ENCODE results near the gene RAPH1. TPM values are rescaled to one million over a fixed set of nuclear protein-coding genes. Genes with fewer than 3 reads are reported as not detected.
"Not testable (repeated sequence)": the region's sequence is repeated elsewhere in the genome, so short reads cannot be mapped to it uniquely, and the experiment has no call there.

Gene RAPH1
- total RNA-seq, 2 experiments from 2014 or later = 1.9 to 2.3 TPM

- no peak for DNase-seq
- Mint-ChIP-seq H3K9me3 (no peaks in the 10 kb centered on the region), H3K4me1 (peaks cover 5% of the 10 kb centered on the region), H3K36me3 (no peaks in the 10 kb centered on the region), H3K27ac (no peak overlapping the region), H3K27me3 (no peaks in the 10 kb centered on the region), H3K4me3 (no peak overlapping the region)
These were observed 90.4 kb downstream of the RAPH1 start for GRCh38 chr2:203444738-203445137.

DNA sequence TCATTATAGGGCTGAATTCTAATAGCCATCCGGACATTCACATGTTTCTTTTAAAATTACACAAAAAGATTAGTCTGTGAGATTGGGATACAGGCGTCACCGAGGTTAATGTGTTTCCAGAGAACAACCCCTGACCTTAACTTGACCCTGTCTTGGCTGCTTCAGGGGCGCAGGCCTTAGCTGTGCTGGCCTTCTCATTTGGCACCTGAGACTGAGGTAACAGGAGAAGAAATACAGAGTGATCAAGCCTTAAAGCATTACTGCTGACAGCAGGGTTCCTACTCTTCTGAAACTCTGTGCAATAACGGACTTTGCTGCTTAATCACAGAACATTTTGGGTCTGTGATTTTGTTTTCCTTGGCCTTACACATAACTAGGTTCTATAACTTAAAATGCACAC, 92.6 kb downstream of the RAPH1 start:
- Mint-ChIP-seq H3K4me1 (peaks cover 5% of the 10 kb centered on the region), H3K4me3 (no peak overlapping the region), H3K27me3 (no peaks in the 10 kb centered on the region), H3K27ac (no peak overlapping the region), H3K36me3 (peaks cover 2% of the 10 kb centered on the region), H3K9me3 (no peaks in the 10 kb centered on the region)
- DNase-seq = no peak

- Mint-ChIP-seq H3K9me3 (no peaks in the 10 kb centered on the region), H3K36me3 (peaks cover 2% of the 10 kb centered on the region), H3K27ac (no peak overlapping the region), H3K4me1 (peaks cover 5% of the 10 kb centered on the region), H3K4me3 (no peak overlapping the region), H3K27me3 (no peaks in the 10 kb centered on the region)
- no peak for DNase-seq
These were observed 93.6 kb downstream of the RAPH1 start for GRCh38 chr2:203441463-203441862.

DNA sequence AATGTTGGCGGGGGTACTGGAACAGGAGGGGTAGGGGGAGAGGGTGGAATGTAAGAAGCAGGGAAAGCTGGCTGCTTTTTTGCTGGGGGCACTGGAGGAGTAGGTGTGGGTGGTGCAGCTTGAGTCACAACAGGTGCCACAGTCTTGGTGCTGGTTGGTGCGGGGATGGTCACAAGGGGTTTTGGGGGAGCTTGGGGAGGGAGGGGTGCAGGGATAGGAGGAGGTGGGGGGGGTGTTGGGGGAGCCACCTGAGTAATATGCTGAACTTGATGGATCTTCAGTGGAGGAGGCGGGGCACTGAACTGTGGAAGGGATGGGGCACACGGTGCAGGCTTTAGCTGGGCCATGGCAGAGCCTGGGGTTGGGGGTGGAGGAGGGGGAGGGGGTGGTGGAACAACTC, 94.4 kb downstream of the RAPH1 start:
- no peaks in the 10 kb centered on the region for H3K4me1 Mint-ChIP-seq
- H3K4me3 Mint-ChIP-seq = no peak overlapping the region
- no peak for DNase-seq
- H3K9me3 Mint-ChIP-seq = no peaks in the 10 kb centered on the region
- no peaks in the 10 kb centered on the region for H3K27me3 Mint-ChIP-seq
- H3K27ac Mint-ChIP-seq = no peak overlapping the region
- peaks cover 2% of the 10 kb centered on the region for H3K36me3 Mint-ChIP-seq

DNA sequence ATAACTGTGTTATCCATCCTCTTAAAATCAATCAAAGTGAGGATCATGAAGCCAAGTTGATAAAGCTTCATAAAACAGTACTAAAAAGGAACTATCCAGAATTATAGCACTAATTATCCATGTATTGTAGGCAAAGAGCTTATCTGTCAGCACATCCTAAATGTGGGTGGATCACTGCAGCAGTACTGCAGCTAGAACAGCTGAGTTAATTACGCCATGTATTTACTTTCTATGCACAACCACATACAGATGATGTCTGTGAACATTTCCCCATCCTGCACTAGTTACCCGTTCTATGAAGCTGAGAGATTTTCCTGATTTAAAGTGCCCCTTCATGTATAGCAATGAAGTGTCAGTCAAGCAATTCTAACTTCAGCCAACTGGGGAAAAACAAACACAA, 96.6 kb downstream of the RAPH1 start:
- Mint-ChIP-seq H3K36me3 (peaks cover 2% of the 10 kb centered on the region), H3K4me1 (no peaks in the 10 kb centered on the region), H3K27ac (no peak overlapping the region), H3K9me3 (no peaks in the 10 kb centered on the region), H3K4me3 (no peak overlapping the region), H3K27me3 (no peaks in the 10 kb centered on the region)
- DNase-seq = no peak

DNA sequence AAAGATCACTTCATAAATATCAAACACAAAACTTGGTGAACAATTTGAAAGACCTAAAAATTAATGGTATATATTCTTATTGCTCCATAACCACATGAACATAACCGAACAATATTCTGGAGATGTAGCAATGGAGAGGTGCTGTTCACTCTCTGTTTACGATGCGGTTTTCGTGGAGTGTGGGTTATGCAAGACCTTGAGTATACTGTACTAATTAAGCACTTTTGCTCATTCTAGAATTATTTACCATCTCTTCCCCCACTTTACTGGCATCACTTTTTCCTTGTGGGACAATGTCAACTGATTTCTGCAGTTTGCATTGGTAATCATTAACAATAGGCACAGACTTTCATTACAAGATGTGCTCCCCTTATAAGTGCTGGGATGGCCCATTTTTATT, 97.6 kb downstream of the RAPH1 start:
- no peak for DNase-seq
- Mint-ChIP-seq H3K4me1 (no peaks in the 10 kb centered on the region), H3K9me3 (no peaks in the 10 kb centered on the region), H3K27me3 (no peaks in the 10 kb centered on the region), H3K27ac (no peak overlapping the region), H3K4me3 (no peak overlapping the region), H3K36me3 (peaks cover 5% of the 10 kb centered on the region)

DNA sequence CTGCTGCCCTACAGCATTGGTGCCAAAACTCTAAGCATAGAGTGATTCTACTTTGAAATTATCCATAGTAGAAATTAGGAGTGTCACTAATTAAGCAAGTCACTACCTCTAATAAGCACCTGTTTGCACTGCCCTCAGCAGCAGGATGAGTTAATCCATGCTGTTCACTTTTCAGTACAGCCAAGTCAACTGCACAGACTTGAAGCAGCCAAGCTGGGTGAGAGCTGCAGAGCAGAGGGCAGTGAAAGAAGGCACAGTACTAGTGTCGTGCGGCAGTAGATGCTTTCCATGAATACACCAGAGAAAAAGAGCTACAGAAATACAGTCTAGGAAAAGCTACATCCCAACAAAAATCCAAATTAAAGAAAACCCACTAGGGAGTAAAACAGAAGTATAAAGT, 98.6 kb downstream of the RAPH1 start:
- no peaks in the 10 kb centered on the region for H3K4me1 Mint-ChIP-seq
- no peak for DNase-seq
- no peak overlapping the region for H3K4me3 Mint-ChIP-seq
- H3K36me3 Mint-ChIP-seq = peaks cover 5% of the 10 kb centered on the region
- H3K9me3 Mint-ChIP-seq = no peaks in the 10 kb centered on the region
- no peak overlapping the region for H3K27ac Mint-ChIP-seq
- no peaks in the 10 kb centered on the region for H3K27me3 Mint-ChIP-seq

DNA sequence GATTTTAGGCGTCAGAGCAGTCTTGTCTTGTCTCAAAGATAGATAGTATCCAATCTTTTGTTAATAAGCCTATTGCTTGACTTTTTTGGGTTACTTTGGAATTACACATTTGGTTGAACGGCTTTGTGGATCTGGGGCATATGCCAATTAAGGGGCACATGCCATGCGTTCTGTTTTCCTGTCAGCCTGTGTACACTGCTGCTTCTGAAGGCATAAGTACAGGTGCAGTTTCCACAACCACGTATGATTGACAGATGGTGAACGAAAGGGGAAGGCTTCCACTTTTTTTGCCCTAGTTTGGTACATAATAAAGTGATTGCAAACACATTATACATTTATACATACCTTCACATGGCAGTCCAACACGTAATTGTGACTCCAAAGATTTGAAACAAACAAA, 102.3 kb downstream of the RAPH1 start:
- H3K4me1 Mint-ChIP-seq = no peaks in the 10 kb centered on the region
- H3K36me3 Mint-ChIP-seq = peaks cover 5% of the 10 kb centered on the region
- H3K4me3 Mint-ChIP-seq = no peak overlapping the region
- no peaks in the 10 kb centered on the region for H3K27me3 Mint-ChIP-seq
- no peak for DNase-seq
- no peak overlapping the region for H3K27ac Mint-ChIP-seq
- H3K9me3 Mint-ChIP-seq = no peaks in the 10 kb centered on the region

- Mint-ChIP-seq H3K27me3 (no peaks in the 10 kb centered on the region), H3K9me3 (no peaks in the 10 kb centered on the region), H3K4me3 (no peak overlapping the region), H3K4me1 (no peaks in the 10 kb centered on the region), H3K27ac (no peak overlapping the region), H3K36me3 (peaks cover 12% of the 10 kb centered on the region)
- no peak for DNase-seq
These were observed 103.5 kb downstream of the RAPH1 start for GRCh38 chr2:203431391-203432185.

GRCh38 chr2:203429643-203430042, 105.5 kb downstream of the RAPH1 start:
- H3K36me3 Mint-ChIP-seq = peaks cover 14% of the 10 kb centered on the region
- not testable (repeated sequence) for DNase-seq, H3K9me3 Mint-ChIP-seq, H3K27me3 Mint-ChIP-seq, H3K4me3 Mint-ChIP-seq, H3K4me1 Mint-ChIP-seq, H3K27ac Mint-ChIP-seq

- H3K4me3 Mint-ChIP-seq = no peak overlapping the region
- DNase-seq = no peak
- no peak overlapping the region for H3K27ac Mint-ChIP-seq
- H3K36me3 Mint-ChIP-seq = peaks cover 14% of the 10 kb centered on the region
- no peaks in the 10 kb centered on the region for H3K27me3 Mint-ChIP-seq
- H3K9me3 Mint-ChIP-seq = no peaks in the 10 kb centered on the region
- H3K4me1 Mint-ChIP-seq = no peaks in the 10 kb centered on the region
These were observed 108.0 kb downstream of the RAPH1 start for GRCh38 chr2:203427061-203427460.

DNA sequence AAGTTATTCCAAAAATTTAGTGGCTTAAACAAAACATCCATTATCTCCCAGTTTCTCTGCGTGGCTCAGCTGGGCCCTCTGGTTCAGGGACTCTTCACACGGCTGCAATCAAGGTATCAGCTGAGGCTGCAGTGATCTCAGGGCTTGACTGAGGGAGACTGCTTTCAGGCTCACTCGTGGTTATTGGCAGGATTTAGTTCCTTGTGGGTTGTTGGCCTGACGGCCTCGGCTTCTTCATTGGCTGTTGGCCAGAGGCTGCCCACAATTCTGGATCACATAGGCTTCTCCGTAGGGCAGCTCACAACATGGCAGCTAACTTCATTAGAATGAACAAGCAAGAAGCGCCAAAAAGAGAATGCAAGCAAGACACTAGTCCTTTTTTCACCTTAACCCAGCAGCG, 116.8 kb downstream of the RAPH1 start:
- Mint-ChIP-seq H3K4me1 (no peaks in the 10 kb centered on the region), H3K27ac (no peak overlapping the region), H3K4me3 (no peak overlapping the region), H3K27me3 (no peaks in the 10 kb centered on the region), H3K36me3 (peaks cover 39% of the 10 kb centered on the region), H3K9me3 (peaks cover 7% of the 10 kb centered on the region)
- no peak for DNase-seq

- H3K9me3 Mint-ChIP-seq = peaks cover 7% of the 10 kb centered on the region
- no peak overlapping the region for H3K27ac Mint-ChIP-seq
- no peaks in the 10 kb centered on the region for H3K27me3 Mint-ChIP-seq
- no peak for DNase-seq
- no peak overlapping the region for H3K4me3 Mint-ChIP-seq
- H3K4me1 Mint-ChIP-seq = no peaks in the 10 kb centered on the region
- peaks cover 32% of the 10 kb centered on the region for H3K36me3 Mint-ChIP-seq
These were observed 121.3 kb downstream of the RAPH1 start for GRCh38 chr2:203413796-203414195.

DNA sequence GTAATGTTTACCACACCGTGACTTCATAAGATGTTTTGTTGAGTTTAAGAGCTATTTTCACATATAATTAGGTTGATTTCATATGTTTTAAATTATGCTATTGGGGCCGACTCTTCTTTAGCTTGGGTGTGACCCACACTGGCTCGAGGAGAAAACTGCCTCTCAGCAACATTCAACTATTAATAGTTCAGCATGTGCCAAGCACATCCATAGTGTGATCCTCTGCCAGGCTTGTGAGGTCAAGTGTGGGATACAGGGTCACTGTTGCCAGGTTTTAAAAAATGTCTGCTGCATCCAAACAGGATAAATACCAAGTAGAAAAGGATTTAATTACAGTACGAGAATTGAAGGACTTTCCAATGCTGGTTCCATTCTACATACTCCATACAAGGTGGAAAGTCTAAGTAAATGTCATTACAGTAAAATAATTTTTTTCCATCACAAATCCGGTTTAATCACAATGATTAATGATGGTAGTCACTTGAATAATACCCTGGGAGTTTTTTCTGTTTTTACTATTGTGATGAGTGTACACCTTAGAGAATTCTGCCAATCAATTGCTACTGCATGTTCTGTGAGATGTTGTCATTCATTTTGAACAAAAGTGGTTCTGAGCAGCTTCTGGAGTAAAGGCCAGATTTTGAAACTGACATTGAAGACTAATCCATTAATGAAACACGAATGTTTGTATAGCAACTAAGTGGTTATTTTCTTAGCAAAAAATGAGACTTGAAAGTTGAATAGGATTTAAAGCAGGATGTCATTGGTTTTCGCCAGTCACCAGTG, 122.4 kb downstream of the RAPH1 start:
- H3K36me3 Mint-ChIP-seq = peaks cover 26% of the 10 kb centered on the region
- no peak overlapping the region for H3K4me3 Mint-ChIP-seq
- DNase-seq = no peak
- no peak overlapping the region for H3K27ac Mint-ChIP-seq
- peaks cover 2% of the 10 kb centered on the region for H3K9me3 Mint-ChIP-seq
- no peaks in the 10 kb centered on the region for H3K27me3 Mint-ChIP-seq
- H3K4me1 Mint-ChIP-seq = no peaks in the 10 kb centered on the region

GRCh38 chr2:203407496-203407895, 127.6 kb downstream of the RAPH1 start:
- Mint-ChIP-seq H3K36me3 (peaks cover 29% of the 10 kb centered on the region), H3K27me3 (no peaks in the 10 kb centered on the region), H3K9me3 (no peaks in the 10 kb centered on the region), H3K27ac (no peak overlapping the region), H3K4me3 (no peak overlapping the region), H3K4me1 (no peaks in the 10 kb centered on the region)
- no peak for DNase-seq

GRCh38 chr2:203404996-203405395, 130.1 kb downstream of the RAPH1 start:
- H3K36me3 Mint-ChIP-seq = peaks cover 29% of the 10 kb centered on the region
- H3K9me3 Mint-ChIP-seq = no peaks in the 10 kb centered on the region
- no peak for DNase-seq
- no peak overlapping the region for H3K4me3 Mint-ChIP-seq
- H3K27me3 Mint-ChIP-seq = no peaks in the 10 kb centered on the region
- H3K4me1 Mint-ChIP-seq = no peaks in the 10 kb centered on the region
- no peak overlapping the region for H3K27ac Mint-ChIP-seq

All from activated naive CD8-positive, alpha-beta T cell treated with anti-CD3 and anti-CD28 coated beads for 36 hours (primary cell).